HTERT RPE-1 (cell line): ENCODE measurements around the gene THEMIS.
"Not testable (repeated sequence)": the region's sequence is repeated elsewhere in the genome, so short reads cannot be mapped to it uniquely, and the experiment has no call there.

Experiments used
- in situ Hi-C: fragments of 300-500 bp; cut with MboI; formaldehyde crosslinking; loops from 4 replicates; pipeline ENCODE4 v1.14.3; 2020; ENCODE audit warnings: low sequenced_read_pairs

Gene THEMIS

GRCh38 chr6:127812985-127813698, 87.7 kb downstream of the THEMIS start:
- in situ Hi-C loops: no loop called here

GRCh38 chr6:127811900-127812570, 88.8 kb downstream of the THEMIS start:
- in situ Hi-C loops: no loop called here

- in situ Hi-C loops: no loop called here
These were observed 92.9 kb downstream of the THEMIS start for GRCh38 chr6:127807806-127808517.

GRCh38 chr6:127796713-127797112, 104.1 kb downstream of the THEMIS start:
- in situ Hi-C loops: no loop called here

GRCh38 chr6:127794405-127794804, 106.5 kb downstream of the THEMIS start:
- in situ Hi-C loops: no loop called here

GRCh38 chr6:127793396-127793795, 107.5 kb downstream of the THEMIS start:
- in situ Hi-C loops: no loop called here

- in situ Hi-C loops: no loop called here
These were observed 108.2 kb downstream of the THEMIS start for GRCh38 chr6:127792616-127793015.

- in situ Hi-C loops: no loop called here
These were observed 108.9 kb downstream of the THEMIS start for GRCh38 chr6:127791779-127792528.

GRCh38 chr6:127790571-127790970, 110.3 kb downstream of the THEMIS start:
- in situ Hi-C loops: no loop called here

- in situ Hi-C loops: no loop called here
These were observed 114.7 kb downstream of the THEMIS start for GRCh38 chr6:127786109-127786508.

GRCh38 chr6:127784468-127784867, 116.4 kb downstream of the THEMIS start:
- in situ Hi-C loops: no loop called here

GRCh38 chr6:127781636-127782272, 119.1 kb downstream of the THEMIS start:
- in situ Hi-C loops: not testable (repeated sequence)

GRCh38 chr6:127776320-127776719, 124.5 kb downstream of the THEMIS start:
- in situ Hi-C loops: no loop called here

GRCh38 chr6:127775371-127775770, 125.5 kb downstream of the THEMIS start:
- in situ Hi-C loops: no loop called here

GRCh38 chr6:127768745-127769144, 132.1 kb downstream of the THEMIS start:
- in situ Hi-C loops: no loop called here

- in situ Hi-C loops: no loop called here
These were observed 132.6 kb downstream of the THEMIS start for GRCh38 chr6:127768223-127768622.

- in situ Hi-C loops: no loop called here
These were observed 134.9 kb downstream of the THEMIS start for GRCh38 chr6:127765949-127766348.

GRCh38 chr6:127762284-127762683, 138.6 kb downstream of the THEMIS start:
- in situ Hi-C loops: no loop called here

GRCh38 chr6:127761084-127761483, 139.8 kb downstream of the THEMIS start:
- in situ Hi-C loops: no loop called here

GRCh38 chr6:127749095-127749494, 151.8 kb downstream of the THEMIS start:
- in situ Hi-C loops: no loop called here

- in situ Hi-C loops: no loop called here
These were observed 152.6 kb downstream of the THEMIS start for GRCh38 chr6:127748290-127748689.
